AG08395 (cell line): Measurements from ENCODE around the gene GABARAPL1.
"Not testable (repeated sequence)": the region's sequence is repeated elsewhere in the genome, so short reads cannot be mapped to it uniquely, and the experiment has no call there.

Experiments used
- DNase-seq: peaks from one replicate; pipeline ENCODE4 v3.0.0; 2012; ENCODE audit warnings: mixed read lengths, low spot score

GABARAPL1 gene

DNA sequence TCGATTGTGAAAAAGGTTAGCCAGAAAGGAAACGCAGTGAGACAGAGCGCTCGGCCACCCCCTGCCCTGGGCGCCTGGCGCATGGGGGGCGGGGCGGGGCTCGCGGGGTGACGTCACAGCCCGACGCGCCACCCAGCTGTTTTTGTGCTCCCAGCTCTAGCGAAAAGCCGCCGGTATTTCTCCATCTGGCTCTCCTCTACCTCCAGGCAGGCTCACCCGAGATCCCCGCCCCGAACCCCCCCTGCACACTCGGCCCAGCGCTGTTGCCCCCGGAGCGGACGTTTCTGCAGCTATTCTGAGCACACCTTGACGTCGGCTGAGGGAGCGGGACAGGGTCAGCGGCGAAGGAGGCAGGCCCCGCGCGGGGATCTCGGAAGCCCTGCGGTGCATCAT lies at the start of gene GABARAPL1:
GABARAPL1 (plus strand) TSS at position 139 of the 393 bp plus-strand sequence; CDS start at position 392, 253 bp downstream.
- peak; percentile 87 for DNase-seq

DNA sequence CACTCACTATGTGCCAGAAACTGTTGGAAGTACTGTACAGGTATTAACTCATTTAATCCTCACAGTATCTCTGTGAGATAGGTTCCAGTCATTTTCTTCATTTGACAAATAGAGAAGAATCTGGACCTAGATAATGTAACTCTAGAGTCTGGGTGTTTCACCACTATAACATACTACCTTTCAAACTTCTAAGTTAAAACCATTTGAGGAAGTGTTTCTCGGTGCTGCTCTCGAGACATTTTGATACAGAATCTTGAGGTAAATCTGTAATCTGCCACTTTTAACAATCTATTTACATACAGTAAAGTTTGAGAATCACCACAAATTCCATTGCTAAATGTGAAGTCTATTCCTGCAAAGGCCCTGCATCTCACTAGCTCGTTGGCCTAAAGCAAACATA lies 49.6 kb upstream of the GABARAPL1 start:
- no peak for DNase-seq

DNA sequence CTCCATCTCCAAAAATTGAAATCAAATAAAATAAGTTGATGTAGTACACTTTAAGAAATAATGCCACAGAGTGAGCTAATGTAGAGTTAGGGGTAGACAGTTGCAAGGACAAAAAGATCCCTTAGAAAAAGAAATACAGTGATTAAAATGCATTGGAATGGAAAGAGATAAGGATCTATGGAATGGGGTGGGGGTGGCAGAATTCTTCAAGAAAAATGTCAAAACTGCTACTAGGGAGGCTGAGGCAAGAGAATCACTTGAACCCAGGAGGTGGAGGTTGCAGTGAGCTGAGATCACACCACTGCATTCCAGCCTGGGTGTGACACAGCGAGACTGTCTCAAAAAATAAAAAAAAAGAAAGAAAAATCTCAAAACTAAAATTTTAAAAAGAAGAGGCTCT lies 47.3 kb upstream of the GABARAPL1 start:
- DNase-seq: no peak

DNA sequence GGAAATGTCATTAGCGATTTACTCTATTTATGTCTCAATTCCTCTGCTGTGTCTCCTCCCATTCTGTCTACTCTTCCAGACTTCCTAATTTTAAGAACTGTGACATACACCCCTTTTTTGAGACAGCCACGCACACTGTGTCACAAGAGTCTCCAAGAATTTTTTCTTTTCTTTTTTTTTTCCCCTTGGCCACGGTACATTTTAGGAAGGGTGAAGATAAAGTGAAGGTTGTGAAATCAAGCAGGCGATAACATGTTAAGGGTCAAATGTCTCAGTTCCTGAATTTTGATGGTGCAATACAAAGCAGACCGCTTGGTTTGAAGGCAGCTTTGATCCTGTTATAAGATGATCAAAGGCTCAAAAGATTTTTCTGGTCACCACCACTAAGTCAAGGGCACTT lies 45.1 kb upstream of the GABARAPL1 start:
- DNase-seq: peak; percentile 4

DNA sequence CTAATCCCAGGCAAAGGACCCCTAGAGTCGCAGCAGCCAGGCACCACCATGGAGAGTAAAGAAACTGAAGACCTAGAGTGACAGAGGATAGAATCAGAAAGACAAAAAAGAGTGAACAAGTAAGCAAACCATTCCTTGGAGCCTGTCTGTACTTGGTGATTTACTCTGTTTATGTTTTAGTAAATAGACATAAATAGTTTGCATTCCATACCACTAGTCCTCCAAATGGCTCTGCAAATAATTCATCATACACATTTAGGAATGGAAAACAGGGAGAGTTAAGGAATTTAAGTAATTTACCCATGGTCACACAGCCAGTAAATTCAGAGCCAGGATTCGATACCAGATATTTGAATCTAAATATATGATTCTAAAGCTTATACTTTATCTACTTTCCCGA lies 43.6 kb upstream of the GABARAPL1 start:
- peak; percentile 51 for DNase-seq

DNA sequence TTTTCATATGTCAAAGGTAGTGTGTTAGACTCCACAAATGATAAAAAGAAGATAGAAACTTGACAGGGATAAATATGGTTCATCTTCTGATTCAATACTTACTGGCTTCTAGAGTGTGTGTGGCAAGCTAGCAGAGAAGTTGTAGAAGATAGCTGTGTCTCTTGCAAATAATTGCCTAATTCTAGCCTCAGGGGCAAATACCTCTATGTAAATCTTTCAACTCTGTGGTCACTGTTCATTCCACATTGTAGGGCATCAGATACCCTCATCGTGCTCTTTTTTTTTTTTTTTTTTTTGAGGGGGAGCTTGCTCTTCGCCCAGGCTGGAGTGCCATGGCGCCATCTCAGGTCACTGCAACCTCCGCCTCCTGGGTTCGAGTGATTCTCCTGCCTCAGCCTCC lies 42.5 kb upstream of the GABARAPL1 start:
- peak; percentile 49 for DNase-seq

DNA sequence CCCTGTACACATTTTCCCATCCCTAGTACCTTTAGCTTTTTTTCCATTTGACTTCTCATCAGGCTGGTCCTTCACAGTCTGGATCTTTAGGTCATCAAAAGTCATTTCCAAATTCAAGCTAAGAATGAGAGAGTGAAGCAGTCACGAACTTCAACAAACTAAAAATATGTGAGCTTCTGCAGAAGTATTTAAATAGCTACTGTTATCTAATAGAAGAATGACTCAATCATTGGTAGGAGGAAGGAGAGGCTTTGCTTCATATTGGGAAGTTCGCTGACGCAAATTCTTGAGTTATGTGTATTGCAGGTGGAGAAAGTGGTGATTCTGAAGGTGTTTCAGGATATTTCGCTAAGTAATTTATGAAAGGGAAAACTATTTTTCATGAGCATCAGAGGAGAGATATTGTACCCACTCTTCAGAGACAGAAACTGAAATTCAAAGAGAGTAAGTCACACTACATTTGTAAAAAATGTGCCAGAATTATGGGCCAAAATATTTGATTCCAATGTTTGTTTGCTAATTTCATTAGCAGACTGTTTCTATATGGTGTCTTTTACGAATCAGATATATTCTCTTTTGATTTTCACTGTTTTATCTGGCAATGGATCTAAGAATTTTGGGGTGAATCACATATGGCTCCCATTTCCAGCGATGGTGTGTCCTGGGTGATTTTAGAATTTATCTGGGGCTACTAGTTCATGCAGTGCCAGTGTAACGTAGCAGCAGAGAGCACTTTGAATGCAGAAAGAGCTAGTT lies 40.5 kb upstream of the GABARAPL1 start, which contains the start of gene OLR1:
OLR1 (minus strand) TSS at position 160 of the 756 bp plus-strand sequence; CDS start at position 105, 55 bp downstream.
- no peak for DNase-seq

DNA sequence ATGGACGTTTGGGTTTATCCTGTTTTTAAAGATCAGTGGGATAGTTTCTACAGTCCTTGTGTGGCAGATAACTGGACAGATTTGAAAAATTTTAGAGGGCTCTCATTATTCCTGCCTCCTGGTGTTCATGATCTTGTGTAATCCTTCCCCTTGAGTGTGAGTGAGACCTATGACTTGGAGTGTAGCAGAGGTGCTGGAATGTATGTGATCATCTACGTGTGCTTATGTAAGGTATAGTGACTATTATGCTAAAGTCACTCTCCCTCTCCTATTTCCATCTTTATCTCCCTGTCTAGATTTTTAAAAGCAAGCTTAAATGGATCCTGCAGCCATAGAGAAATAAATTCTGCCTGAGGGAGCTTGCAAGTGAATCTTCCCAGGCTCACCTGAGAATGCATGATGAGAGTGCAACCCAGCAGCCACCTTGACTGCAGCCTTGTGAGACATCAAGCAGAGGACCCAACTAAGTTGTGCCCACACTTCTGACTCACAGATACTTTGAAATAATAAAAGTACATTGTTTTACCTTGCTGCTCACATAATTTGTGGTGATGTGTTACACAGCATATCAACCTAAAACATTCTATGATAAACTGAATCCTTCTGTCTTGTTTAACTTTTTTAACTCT lies 37.6 kb upstream of the GABARAPL1 start:
- no peak for DNase-seq

DNA sequence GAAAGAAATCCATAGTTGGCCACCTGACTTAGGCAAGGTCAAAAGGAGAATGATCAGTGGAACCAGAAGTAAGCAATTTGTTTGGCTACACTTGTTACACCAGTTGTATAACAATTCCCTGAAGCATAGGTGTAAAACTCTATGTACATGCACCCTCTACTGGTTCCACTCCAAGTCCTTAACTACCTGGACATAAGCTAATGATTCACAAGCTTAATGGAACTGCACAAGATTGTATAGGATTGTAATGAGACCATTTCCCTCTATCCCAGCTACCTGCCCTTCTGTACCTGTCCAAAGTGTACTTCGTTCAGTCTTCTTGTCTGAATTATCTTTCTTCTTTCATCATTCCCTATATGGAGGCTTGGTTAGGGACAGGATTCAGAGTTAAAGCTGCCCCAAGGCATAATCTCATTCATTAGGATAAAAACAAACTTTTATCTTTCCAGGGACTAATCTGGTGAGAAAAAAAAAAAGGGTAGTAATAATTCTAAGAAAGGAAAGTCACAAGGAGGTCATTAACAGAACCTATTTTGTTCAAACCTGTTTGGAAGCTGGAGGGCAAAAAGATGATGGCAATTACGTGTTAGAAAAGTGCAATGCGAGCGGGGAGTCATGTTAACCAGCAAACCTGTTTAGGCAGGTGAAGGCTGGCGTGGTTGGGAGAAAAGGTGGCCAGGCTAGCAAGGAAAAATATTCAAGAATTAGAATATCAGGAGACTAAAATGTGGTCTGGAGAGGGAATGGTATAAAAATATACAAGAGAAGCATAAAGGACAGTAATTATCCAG lies 36.6 kb upstream of the GABARAPL1 start:
- no peak for DNase-seq

DNA sequence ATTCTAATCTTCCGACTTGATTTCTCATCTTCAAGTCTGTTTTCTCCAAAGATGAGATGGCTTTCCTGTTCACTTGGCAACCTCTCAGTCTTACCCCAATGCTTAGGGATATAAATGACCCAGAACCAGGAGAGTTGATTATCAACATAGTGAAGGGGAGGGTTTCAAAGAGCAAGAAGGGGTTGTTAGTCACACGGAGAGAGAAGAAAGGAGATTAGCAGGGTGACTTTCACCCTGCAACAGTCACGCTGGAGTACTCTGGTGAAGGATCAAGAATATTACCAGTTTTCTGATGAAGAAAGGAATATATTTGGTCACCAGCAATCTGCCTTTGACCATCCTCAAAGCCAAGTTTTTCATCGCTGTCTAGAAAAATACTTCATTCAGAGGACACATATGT lies 33.9 kb upstream of the GABARAPL1 start, which contains the start of gene TMEM52B:
TMEM52B (plus strand) TSS at position 212 of the 400 bp plus-strand sequence. CDS start 543 bp downstream, outside the sequence.
- DNase-seq: no peak

DNA sequence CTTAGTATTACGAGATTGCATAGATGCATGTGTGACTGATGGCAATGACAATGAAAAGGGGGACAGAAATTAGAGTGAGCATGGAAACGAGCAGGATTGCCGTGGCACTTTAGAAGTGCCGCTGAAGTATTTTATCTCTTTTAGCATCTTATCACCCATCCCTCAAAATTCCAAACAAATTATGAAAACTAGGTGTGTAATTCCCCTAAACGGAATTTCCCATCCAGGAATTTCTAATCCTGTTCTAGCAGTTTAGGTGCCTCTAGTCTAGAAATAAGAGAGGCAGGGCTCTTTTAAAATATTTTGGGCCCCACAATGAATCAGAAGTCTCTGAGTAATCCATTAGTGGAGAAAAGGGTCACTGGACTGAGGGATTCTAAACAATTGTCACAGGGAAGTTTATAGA lies 32.9 kb upstream of the GABARAPL1 start:
- peak; percentile 30 for DNase-seq

DNA sequence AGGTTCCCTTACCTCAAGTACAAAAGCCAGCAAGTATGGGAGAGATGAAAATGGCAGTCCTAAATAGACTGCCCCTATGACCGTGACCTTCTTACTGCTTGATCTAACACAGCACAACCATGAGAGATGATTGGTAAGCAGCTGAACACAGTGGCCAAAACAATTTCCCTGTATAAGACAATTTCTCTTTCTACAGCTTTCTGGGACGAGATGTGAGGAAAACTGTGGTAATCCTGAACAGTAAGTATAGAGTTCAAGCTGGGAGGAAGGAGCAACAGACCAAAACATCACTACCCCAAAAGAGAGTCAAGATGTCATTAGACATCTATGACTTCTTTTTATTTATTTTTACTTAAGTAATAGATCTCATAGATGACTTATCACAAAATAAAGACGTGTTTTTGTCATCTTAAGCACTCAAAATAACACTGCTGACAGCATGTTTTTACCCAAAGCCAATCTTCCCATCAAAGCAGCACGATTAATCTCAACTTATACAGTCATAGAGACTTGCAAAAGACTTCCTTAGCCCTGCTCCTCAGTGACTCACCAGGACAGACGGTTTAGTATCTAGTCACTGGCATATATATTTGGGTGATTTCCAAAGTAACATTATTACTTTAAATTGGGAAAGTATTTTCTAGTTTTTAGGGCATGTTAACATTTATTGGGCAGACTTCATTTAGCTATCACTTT lies 30.2 kb upstream of the GABARAPL1 start:
- DNase-seq: peak; percentile 76

DNA sequence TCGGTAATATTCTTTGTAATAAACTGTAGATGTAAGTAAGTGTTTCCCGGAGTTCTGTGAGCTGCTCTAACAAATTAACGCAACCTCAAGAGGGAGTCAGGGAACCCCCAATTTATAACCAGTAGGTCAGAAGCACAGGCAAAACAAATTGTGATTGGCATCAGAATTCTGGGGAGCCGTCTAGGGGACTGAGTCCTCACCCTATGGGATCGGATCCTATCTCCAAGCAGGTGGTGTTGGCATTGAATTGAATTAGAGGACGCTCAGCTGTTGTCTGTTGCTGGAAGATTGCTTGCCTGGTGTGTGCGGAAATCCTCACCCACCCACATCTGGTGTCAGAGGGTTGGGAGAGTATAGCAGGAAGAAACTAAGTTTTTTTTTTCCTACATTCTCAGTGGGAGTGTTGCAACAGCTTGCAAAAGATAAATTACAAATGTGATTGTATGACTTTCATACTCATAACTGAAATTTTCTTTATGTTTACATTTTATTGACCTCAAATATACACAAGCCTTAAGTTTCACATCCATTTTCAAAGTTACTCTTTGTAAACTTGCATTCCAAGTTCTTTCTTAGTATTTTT lies 28.3 kb upstream of the GABARAPL1 start:
- peak; percentile 64 for DNase-seq

DNA sequence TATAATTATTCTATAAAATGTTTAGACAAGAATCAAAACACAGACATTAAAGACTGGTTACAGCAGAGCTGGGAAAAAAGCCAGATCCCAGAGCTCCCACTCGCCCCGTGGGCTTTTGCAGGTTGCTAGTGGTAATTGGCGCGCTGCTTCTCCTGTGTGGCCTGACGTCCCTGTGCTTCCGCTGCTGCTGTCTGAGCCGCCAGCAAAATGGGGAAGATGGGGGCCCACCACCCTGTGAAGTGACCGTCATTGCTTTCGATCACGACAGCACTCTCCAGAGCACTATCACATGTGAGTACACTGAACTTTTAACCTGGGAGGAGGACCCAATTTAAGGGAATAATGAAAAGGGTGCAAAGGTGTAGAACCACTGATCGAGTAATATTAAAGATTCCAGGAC lies 26.4 kb upstream of the GABARAPL1 start:
- no peak for DNase-seq

DNA sequence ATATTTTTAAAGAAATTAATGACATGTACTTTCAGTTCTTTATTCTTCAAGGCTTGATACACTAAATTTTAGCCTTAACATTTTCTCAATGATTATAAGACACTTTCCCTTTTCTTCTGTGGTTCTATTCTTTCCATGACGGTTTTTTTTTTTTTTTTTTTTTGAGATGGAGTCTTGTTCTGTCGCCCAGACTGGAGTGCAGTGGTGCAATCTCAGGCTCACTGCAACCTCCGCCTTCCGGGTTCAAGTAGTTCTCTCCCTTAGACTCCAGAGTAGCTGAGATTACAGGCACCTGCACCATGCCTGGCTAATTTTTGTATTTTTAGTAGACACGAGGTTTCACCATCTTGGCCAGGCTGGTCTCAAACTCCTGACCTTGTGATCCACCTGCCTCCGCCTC lies 25.7 kb upstream of the GABARAPL1 start:
- DNase-seq: not testable (repeated sequence)

DNA sequence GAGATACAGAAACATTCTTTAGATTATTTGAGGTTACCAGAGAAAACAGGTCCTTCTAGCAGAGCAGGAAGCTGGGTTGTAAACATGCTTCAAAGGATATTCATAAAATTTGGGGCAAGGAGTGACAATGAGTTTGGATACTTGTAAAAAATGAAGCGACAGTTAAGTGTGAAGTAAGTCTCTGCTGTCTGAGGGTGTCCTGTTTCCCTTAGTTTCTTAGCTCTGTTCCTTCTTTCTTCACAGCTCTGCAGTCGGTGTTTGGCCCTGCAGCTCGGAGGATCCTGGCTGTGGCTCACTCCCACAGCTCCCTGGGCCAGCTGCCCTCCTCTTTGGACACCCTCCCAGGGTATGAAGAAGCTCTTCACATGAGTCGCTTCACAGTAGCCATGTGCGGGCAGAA lies 23.0 kb upstream of the GABARAPL1 start:
- DNase-seq: peak; percentile 40

DNA sequence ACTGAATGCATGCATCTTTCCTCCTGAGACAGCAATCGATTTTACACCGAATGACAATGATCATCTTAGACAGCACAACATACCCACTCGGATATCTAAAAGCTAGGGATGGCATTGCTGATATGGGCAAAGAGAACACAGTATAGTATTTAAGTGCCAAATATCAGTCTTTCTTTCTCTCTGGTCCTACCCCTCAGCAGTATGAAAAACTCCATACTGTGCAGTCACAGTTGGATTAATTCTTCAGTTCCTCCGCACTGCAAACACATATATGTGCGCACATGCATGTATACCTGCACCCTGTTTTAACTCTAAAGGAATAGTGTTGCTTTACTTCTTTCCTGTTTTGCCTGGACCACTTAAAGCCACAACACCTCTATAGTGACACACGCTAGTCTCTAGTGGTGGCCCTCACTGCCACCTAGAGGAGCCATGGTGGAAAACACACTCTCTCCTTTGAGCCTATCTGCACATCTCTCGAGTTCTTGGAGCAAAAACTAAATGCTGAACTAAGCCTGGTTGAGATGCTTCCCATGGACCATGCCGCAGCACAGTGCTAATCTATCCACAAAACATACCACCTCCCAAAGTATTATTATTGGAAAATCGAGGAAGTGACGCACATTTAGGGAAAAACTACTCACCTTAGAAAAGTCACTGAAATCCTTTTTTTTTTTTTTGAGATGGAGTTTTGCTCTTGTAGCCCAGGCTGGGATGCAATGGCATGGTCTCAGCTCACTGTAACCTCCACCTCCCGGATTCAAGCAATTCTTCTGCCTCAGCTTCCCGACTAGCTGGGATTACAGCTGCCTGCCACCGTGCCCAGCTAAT lies 21.9 kb upstream of the GABARAPL1 start:
- DNase-seq: peak; percentile 79

DNA sequence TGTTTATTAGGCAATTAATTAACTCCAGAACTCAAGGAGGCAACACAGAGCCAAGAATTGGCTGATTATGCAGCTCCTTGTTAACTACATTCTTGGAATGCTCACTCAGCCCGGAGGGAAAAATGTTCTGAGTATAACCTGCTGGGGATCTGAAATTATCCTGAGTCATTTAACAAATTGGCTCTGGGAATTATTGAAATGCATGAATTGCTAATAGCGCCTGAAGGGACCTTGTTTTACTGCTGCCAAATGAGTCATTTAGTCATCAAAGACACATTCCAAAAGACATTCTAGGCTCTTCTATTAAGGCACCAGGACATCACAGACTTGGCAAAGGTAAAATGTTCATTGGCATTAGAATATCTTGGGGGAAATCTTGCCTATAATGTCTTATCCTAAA lies 20.8 kb upstream of the GABARAPL1 start:
- DNase-seq: peak; percentile 86

DNA sequence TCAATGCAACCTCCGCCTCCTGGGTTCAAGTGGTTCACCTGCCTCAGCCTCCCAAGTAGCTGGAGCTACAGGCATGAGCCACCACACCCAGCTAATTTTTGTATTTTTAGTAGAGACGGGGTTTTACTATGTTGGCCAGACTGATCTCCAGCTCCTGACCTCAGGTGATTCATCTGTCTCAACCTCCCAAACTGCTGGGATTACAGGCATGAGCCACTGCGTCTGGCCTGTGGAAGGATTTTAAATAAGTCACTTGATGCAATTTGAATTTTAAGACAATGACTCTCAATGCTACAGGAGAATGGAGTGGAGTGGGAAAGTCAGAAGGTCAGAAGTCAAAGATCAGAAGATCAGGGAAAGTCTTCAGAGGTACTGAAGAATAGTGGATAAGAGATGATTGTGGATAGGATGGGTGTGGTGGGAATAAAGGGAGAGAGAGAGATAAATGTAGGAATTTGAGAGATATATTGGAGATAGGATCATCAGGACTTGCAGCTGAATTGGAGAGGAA lies 18.5 kb upstream of the GABARAPL1 start:
- DNase-seq: no peak

DNA sequence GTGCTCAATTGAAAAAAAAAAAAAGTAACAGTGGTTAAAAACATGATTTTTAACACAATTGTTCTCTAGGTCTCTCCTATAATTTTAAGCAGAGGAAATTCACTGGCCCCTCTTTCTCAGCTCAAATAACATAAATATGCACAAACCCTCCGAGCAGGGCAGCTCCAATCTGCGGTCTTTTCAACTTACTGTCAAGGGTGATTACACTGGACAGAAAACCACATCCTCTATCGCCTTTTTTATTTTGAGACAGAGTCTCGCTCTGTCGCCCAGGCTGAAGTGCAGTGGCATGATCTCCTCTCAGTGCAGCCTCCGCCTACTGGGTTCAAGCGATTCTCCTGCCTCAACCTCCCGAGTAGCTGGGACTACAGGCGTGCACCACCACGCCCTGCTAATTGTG lies 16.5 kb upstream of the GABARAPL1 start:
- no peak for DNase-seq
